ENCODE data around the gene CTSS.

- no peak for TF ChIP-seq MXI1 (conservative IDR thresholded peaks at IDR 0.05; ENCODE audit: poor library complexity, severe bottlenecking)
- TF ChIP-seq TAF1 (IDR thresholded peaks at IDR 0.05; ENCODE audit: low read depth), result no peak
- TF ChIP-seq SMC3 (conservative IDR thresholded peaks at IDR 0.05; ENCODE audit: poor library complexity), result no peak
- no peak for TF ChIP-seq CTCF (IDR thresholded peaks at IDR 0.05; ENCODE audit: poor library complexity, severe bottlenecking)
- TF ChIP-seq EZH2 (IDR thresholded peaks at IDR 0.05; ENCODE audit: borderline replicate concordance, insufficient read depth, low read length, poor library complexity, severe bottlenecking), result no peak
These were observed 30.8 kb upstream of the CTSS start for GRCh38 chr1:150796374-150796773.

All from neural cell (in vitro differentiated cells).